HT-29 (cell line): ENCODE results near the gene MRFAP1. TPM values are rescaled to one million over a fixed set of nuclear protein-coding genes. Genes with fewer than 3 reads are reported as not detected.
A peak's percentile ranks its signal among the peaks of the same experiment; 100 is the strongest.

Source experiments
- DNase-seq: peaks from one replicate; pipeline ENCODE4 v3.0.0-alpha.2; 2015; ENCODE audit warnings: low spot score
- total RNA-seq: library from RNA; depleted of rRNA; stranded (reverse); fragments of >200 nt; shearing (Covaris generic); gene quantifications from 2 replicates; pipeline ENCODE4 v1.2.3, GENCODE V29; 2014; rRNA removed

MRFAP1 gene
- total RNA-seq, 1 experiment from 2014 or later, result 106 TPM

DNA sequence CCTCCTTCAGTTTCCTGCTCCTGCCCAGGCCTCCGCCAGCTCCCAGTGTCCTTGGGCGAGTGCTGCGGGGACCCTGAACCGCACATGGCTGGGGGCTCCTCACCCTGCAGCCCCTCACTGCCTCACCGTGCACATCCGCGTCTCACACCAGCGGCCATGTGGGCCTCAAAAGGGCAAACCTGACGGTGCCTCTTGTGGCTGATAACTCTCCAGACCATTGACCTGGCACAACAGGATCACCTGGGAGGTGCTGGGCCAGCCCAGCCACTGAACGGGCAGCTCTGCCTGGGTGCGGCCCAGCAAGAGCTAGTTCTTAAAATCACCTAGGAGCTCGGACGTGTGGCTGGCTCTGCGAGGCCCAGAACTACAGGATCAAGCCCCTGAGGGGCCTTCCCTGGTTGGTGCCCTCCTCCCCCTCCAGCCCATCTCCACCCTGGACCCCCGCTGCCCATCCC is 49.0 kb downstream of the MRFAP1 start:
- DNase-seq, result peak; percentile 77

Other genes with a start within 250 kb of the MRFAP1 start
- 0.03 and 0.18 TPM in 2 replicates for gene PPP2R2C, start 168.1 kb upstream of the MRFAP1 start, total RNA-seq
- 24.8 and 28.5 TPM in 2 replicates for gene MAN2B2, start 65.5 kb upstream of the MRFAP1 start, total RNA-seq
- gene S100P, start 53.2 kb downstream of the MRFAP1 start, total RNA-seq, result 412 and 628 TPM in 2 replicates
- 41.6 and 43.4 TPM in 2 replicates for gene MRFAP1L1, start 69.2 kb downstream of the MRFAP1 start, total RNA-seq
- gene BLOC1S4, start 75.5 kb downstream of the MRFAP1 start, total RNA-seq, result 28.7 and 31.3 TPM in 2 replicates
- 5.7 and 6.0 TPM in 2 replicates for gene KIAA0232, start 142.0 kb downstream of the MRFAP1 start, total RNA-seq